GM18517 (cell line): ENCODE data around the gene BTN1A1.
"Not testable (repeated sequence)": the region's sequence is repeated elsewhere in the genome, so short reads cannot be mapped to it uniquely, and the experiment has no call there.

ENCODE experiments used
- ATAC-seq: cut with Tn5 transposase; IDR thresholded peaks from one replicate; pipeline ENCODE4 v1.9.1; 2021; ENCODE audit warnings: mild to moderate bottlenecking, moderate library complexity; ENCODE audit not compliant: unreplicated experiment

The BTN1A1 gene

GRCh38 chr6:26500102-26500501 lies at the start of gene BTN1A1:
TSS of gene BTN1A1 (plus strand) at chr6:26500303. CDS start at chr6:26501287, 984 bp downstream.
- ATAC-seq = no peak

GRCh38 chr6:26452631-26453235 lies 47.4 kb upstream of the BTN1A1 start:
- ATAC-seq = no peak

- ATAC-seq = no peak
Observed at GRCh38 chr6:26454631-26455030, 45.5 kb upstream of the BTN1A1 start.

GRCh38 chr6:26455357-26455970 lies 44.6 kb upstream of the BTN1A1 start:
- ATAC-seq = no peak

- ATAC-seq = peak; percentile 8
Observed at GRCh38 chr6:26457264-26457805, 42.8 kb upstream of the BTN1A1 start.

GRCh38 chr6:26457806-26458688 lies 42.1 kb upstream of the BTN1A1 start, which contains the start of gene BTN2A1:
TSS of gene BTN2A1 (plus strand) at chr6:26457955. CDS start at chr6:26458637, 682 bp downstream.
- ATAC-seq = peak; percentile 91

GRCh38 chr6:26459023-26459810 lies 40.9 kb upstream of the BTN1A1 start:
- no peak for ATAC-seq

- not testable (repeated sequence) for ATAC-seq
Observed at GRCh38 chr6:26461353-26461752, 38.8 kb upstream of the BTN1A1 start.

- ATAC-seq = no peak
Observed at GRCh38 chr6:26464014-26464413, 36.1 kb upstream of the BTN1A1 start.

GRCh38 chr6:26464416-26465131 lies 35.5 kb upstream of the BTN1A1 start:
- ATAC-seq = no peak

- no peak for ATAC-seq
Observed at GRCh38 chr6:26465776-26466175, 34.3 kb upstream of the BTN1A1 start.

GRCh38 chr6:26468829-26469228 lies 31.3 kb upstream of the BTN1A1 start:
- no peak for ATAC-seq

- no peak for ATAC-seq
Observed at GRCh38 chr6:26470643-26471042, 29.5 kb upstream of the BTN1A1 start.

GRCh38 chr6:26471970-26472369 lies 28.1 kb upstream of the BTN1A1 start:
- ATAC-seq = no peak

- ATAC-seq = no peak
Observed at GRCh38 chr6:26472549-26473290, 27.4 kb upstream of the BTN1A1 start.

GRCh38 chr6:26473429-26473757 lies 26.7 kb upstream of the BTN1A1 start:
- ATAC-seq = no peak

- ATAC-seq = peak; percentile 94
Observed at GRCh38 chr6:26473758-26474438, 26.2 kb upstream of the BTN1A1 start.

GRCh38 chr6:26474439-26474881 lies 25.6 kb upstream of the BTN1A1 start:
- ATAC-seq = no peak
